Activated CD8-positive, alpha-beta memory T cell treated with anti-CD3 and anti-CD28 coated beads for 4 hours (primary cell): ENCODE measurements around the gene RIN3.
A peak's percentile ranks its signal among the peaks of the same experiment; 100 is the strongest.

Experiments used
- DNase-seq, 2 donors: peaks; one replicate each; pipeline ENCODE4 v3.0.0-alpha.2; 2020; ENCODE audit warnings: low read depth in 2 of 2

The RIN3 gene

DNA sequence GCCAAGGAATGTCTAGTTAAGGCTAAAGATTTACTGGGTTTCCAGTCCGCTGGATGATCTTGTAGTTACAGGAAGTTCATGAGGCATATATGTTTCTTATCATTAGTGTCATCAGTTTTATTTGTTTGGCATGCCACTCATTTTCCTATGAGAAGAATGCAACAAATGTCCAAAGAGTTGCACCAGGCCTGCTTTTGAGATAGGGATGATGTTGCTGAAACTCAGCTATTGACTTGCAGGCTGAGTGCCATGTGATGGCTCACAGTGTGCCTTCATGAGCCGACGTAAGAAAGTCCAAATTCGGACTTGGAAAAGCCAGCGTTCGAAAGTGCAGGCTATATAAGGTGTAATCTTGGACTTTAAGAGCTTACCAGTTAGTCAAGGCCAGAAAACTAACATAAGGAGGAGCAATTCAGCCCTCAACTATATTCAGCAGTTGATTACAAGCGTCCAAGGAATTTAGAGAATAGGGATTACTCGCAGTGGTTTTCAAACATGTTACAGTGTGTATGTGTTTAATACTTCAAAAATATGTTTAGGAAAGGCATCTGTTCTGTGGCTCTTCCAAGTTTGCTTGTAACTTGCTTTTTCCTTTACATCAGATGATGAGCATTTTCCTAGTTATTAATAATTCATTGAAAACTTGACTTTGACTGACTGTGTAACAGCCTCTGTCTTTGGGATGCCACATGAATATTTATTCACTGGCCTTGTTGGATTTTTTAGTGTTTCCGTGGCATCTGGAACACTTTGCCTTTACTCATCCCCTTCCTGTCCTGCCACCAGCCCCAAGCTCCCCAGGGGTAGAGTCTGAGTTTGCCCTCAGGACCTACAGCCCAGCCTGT is 133.6 kb downstream of the RIN3 start:
- no peak for DNase-seq

DNA sequence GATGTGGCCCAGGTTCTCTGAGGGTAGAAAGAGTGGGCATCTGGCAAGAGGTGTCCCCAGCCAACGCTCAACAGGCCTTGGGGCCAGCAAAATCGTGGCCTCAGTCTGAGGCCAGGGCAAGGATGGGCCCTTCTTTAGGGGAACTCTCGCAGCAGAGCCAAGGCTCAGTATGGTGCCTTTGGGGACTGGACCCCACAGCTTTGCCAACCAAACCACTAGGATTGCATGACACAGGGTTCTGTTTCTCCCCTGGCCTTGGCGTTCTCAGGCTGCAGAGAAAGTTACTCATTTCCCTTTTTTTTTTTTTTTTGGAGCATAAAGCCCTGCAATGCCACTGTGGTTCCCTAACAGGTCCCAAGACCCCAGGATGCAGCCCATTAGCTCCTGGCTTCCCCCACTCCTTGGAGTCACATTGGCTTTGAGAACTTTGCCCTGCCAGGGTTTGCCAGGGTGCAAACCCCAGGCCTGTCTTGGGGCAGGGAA is 134.3 kb downstream of the RIN3 start:
- no peak for DNase-seq

DNA sequence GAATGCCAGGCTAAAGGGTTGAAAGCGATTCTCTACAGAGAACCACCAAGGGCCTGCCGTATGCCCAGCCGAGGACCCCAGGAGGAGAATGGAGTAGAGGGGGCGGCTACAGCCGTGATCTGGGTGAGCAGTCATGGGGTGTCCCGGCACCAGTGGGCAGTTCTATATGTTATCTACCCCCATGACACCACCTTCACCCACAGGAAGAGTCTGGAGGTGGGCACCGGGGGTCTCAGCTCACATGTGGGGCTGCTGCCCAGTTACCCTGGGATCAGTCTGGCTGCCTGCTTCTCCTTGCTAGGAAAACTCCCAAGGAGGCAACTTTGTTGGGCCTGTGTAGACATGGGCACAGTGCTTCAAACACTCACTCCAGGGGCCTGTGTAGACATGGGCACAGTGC is 135.5 kb downstream of the RIN3 start:
- no peak for DNase-seq

DNA sequence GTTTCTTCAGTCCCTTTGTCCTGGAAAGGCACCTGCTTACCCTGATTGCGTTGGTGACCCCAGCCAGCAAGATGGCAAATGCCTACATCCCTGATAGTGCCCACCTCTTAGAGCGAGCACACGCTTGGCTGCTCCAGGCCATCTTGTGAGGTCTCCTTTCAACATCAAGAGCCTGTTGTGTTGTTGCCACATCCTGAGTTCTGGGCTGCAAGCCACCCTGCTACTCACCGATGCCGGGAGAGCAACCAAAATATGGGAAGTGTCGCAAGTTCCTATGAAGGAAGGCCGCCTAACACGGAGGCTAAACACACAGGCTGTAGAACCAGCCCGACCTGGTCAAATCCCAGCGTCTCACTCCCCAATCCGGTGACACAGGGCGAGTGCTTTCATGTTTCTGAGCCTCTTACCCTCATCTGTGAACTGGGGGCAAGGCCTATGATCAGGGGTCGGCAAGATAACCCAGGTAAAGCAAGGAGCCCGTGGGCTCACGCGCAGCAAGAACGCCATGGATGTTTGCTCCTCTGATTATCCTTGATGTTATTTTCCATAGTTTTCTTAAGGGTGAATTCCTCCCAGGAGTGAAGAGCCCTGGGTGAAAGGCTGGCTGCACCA is 136.5 kb downstream of the RIN3 start:
- no peak for DNase-seq

DNA sequence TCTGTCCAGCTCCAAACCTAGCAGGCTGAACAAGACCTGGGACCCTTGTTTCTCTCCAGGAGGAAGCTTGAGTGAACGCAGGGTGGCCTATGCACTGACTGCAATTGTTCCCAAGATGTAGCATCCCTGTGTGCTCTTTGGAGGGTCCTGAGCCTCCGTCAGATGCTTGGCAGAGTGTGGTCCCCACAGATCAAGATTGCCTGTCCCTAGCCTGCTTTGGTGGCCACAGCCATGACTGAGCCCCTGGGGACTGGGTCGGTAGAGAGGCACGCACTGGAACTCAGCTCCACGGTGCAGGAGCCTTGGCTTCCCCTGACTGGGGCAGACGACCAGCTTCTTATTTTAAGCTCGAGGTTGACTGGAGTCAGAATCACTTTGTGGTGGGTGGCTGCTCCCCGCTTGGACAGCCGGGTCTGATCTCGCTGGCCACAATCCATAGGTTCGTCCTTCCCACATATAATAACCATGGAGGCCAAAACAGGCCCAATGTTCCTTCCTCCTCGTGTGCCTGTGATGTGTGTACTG is 137.1 kb downstream of the RIN3 start:
- DNase-seq, result no peak

DNA sequence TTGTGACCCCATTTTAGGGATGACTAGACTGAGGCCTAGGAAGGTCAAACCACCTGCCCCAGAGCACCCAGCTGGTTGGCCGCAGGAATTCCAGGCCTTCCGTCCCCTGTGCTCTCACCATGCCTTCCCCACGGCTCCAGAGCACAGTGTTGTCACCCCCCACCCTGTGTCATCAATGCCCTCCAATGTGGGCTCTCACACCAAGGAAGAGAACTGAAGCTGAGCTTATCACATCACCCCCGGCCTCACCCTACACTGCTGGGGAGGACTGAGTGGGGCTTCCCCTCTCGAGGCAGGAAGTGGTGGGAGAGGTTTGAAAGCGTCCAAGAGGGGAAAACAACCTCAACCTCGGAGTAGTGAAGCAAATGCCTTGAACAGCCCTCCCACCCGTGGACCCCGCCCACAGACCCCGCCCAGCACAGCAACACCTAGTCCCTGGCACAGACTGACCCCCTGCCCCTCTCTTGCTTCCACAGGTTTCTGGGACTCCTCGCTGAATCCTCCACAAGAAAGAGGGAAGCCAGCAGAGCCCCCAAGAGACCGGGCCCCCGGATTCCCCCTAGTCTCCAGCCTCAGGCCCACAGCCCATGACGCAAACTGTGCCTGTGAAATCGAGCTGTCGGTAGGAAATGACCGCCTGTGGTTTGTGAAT is 137.7 kb downstream of the RIN3 start:
- peak; percentile 68 to 77 for DNase-seq

DNA sequence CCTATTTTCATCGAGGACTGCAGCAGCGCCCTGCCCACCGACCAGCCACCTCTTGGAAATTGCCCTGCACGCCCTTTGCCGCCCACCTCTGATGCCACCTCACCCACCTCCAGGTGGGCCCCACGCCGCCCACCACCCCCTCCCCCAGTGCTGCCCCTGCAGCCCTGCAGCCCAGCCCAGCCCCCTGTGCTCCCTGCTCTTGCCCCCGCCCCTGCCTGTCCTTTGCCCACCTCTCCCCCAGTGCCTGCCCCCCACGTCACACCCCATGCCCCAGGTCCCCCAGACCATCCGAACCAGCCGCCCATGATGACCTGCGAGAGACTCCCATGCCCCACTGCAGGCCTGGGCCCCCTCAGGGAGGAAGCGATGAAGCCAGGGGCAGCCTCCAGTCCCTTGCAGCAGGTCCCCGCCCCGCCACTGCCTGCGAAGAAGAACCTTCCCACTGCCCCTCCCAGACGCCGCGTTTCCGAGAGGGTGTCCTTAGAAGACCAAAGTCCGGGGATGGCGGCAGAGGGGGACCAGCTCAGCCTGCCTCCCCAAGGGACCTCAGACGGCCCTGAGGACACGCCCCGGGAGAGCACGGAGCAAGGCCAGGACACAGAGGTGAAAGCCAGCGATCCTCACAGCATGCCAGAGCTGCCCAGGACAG is 138.3 kb downstream of the RIN3 start:
- no peak for DNase-seq

DNA sequence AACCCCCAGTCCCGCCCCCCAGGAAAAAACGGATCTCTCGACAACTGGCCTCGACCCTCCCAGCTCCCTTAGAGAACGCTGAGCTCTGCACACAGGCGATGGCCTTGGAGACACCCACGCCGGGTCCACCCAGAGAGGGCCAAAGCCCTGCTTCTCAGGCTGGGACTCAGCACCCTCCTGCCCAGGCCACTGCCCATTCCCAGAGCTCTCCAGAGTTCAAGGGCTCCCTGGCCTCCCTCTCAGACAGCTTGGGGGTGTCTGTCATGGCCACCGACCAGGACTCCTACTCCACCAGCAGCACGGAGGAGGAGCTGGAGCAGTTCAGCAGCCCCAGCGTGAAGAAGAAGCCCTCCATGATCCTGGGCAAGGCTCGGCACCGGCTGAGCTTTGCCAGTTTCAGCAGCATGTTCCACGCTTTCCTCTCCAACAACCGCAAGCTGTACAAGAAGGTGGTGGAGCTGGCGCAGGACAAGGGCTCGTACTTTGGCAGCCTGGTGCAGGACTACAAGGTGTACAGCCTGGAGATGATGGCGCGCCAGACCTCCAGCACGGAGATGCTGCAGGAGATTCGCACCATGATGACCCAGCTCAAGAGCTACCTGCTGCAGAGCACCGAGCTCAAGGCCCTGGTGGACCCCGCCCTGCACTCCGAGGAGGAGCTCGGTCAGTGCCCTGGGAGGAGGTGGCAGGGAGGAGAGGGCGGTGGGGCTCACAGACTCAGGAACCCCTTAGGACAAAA is 139.0 kb downstream of the RIN3 start:
- no peak for DNase-seq

DNA sequence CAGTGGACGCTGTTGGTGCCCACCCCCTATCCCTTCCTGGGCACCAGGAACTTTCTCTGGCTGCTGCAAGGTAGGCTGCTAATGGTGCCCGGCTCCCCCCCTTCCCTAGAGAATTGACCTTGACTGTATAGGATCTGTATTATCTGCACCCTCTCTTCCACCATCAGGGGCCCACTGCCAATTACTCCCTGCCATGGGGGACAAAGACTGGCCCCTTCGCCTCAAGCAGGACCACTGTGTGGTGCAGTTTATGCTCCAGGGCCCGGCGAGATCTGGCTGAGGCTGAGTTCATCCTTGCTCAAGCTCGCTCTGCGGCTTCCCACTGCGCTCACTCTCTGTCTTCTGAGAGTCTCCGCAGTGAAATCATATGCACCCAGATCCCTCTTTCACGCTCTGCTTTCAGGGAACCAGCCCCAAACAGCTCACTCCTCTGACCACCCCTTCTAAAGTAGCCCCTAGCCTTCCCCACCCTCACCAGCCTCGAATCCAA is 139.6 kb downstream of the RIN3 start:
- no peak for DNase-seq

DNA sequence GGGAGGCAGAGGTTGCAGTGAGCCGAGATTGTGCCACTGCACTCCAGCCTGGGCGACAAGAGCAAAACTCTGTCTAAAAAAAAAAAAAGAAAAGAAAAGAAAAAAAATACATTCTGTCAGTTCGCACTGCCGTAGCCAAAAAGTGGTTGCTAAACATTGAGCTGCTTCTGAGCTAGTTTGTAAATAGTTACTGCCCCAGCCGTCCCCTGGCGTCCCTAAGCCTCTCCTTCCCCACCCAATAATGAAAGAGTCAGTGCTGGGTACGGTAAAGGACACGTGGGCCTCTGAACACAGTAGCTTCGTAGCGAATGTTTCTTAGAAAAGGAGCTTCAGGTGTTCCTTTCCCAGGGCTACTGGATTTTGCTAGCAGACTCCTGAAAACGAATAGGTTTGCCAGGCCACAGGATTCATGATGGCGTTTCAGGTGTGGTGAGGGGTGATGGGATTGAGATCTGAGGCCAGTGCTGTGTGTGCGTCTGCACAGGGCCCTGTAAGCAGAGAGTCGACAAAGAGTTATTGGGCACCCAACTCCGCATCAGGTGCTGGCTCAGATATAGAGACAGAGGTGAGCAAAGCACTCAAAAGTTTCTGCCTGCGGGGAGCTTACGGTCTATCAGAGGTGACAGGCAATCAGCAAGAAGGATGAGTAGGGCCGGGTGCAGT is 140.8 kb downstream of the RIN3 start:
- no peak for DNase-seq

DNA sequence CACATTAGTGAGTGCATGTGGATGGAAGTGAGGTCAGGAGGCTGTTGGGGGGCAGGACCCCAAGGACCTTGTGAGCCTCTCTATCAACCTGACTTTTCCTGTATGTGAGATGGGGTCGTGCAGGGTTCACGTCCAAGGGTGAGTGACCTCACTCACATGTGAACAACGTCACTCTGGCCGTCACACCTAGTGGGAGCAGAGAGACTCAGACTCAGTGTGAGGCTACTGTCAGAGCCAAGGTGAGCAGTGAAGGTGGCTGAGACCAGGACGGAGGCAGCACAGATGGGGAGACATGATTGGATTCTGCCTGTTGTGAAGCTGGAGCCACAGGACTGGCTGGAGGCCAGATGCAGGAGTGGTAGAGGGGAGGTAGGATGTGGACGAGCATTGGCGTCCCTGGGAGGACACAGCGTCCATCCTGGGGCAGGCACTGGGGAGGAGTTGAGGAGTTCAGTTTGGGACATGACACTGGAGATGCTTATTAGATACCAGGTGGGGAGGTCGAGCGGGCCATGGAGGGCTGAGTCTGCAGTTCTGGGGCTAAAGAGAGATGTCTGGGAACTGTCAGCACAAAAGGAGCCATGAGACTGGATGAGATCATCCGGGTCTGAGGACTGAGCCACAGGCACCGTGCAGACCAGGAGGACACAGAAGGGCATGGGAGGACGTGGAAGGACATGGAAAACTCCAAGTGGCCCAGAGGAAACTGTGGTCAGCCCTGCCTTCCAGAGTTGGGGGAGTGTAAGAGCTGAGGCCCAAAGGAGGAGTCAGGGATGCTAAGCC is 142.0 kb downstream of the RIN3 start:
- DNase-seq, result no peak

DNA sequence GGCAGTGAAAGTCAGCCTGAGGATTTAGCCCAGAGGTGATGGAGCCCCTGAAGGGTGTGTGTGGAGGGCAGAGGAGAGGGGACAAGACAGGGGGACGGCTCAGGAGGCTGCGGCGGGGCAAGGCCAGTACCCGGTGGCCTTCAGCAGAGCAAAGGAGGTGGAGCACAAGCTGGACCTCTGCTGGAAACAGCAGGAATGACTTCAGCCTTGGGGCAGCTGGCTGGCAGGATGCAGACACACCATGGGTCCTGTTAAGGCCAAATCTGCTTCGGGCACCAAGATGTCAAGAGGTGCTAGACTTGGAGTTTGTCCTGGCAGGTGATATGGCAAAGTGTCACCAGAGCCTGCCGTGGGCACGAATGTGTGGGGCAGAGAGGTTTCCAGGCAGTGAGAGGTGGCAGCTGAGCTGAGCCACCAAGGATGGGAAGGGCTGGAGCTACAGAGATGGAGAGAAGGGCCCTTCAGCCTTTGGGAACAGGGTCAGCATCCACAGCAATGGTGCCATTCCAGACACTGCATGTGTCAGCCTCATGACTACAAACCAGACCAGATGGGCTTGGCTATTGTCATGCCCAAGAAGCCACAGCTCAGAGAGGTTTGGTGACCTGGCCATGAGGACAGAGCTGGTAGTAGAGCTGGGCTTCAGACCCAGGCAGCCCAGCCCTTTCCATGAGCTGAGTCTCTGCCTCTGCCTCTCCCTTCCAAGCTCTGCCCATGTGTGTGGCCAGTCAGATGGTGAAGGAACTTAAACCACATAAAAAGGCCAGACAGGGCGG is 142.9 kb downstream of the RIN3 start:
- DNase-seq, result no peak

DNA sequence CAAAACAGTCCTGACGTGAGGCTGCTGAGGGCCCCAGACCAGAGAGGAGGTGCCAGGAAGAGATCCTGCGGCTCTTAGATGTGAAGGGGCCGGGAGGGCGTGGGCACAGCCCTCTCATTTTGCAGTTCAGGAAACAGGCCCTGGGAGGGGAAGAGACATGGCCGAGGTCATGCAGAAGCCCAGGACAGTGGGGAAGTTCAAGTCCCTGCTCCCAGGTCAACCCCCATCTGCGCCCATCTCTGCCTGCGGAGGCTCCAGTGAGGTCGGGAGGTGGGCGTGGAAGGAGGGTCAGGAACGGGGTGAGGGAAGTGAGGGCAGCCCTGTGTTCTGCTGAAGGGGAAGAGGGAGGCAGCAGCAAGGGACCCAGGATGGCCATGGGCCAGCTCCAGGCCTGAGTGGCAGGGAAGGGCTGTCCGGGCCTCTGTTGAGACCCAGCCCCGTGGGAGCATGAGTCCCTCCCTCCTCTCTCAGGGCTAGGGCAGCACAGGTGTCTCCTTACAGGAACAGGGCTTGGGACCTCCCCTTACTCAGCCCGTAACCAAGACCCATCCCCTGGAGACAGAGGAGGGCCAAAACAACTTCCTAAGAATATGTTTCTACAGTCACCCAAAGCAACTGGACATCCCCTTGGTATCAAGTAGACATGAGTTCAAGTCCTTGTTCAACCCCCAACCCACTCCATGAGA is 144.0 kb downstream of the RIN3 start:
- DNase-seq, result no peak

DNA sequence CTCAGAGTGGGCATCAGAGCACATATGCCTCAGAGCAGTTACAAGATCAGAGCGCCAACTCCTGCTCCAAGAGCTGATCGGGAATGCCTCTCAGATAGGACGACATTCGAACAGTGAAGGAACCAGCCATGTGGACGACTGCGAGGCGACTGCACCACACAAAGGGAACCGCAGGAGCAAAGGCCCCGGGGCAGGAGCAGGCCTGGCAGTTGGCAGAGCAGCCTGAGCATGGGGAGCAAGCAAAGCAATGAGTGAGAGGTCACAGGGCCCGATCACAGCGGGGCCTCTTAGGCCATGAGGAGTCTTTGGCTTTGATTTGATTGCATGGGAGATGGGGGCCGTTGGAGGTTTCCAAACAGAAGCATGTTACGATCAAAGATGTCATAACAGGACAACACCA is 144.6 kb downstream of the RIN3 start:
- DNase-seq, result no peak

DNA sequence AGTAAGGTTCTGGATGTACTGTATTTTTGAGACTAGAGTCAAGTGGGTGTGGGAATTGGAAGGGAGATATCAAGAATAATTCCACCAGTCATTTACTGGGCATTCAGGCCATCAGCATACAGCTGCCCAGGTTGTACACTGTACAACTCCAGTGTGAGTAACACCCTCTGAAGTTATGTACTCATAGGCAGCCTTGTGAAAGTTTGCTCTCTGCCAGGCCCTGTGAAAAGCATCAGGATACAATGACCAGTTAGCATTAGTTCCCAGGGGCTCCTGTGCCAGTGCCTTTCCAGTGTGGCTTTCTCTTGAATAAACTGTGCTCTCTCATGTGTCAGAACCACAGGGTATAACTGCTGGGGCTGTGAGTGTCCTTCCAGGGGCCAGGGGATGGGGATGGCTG is 145.1 kb downstream of the RIN3 start:
- DNase-seq, result no peak

DNA sequence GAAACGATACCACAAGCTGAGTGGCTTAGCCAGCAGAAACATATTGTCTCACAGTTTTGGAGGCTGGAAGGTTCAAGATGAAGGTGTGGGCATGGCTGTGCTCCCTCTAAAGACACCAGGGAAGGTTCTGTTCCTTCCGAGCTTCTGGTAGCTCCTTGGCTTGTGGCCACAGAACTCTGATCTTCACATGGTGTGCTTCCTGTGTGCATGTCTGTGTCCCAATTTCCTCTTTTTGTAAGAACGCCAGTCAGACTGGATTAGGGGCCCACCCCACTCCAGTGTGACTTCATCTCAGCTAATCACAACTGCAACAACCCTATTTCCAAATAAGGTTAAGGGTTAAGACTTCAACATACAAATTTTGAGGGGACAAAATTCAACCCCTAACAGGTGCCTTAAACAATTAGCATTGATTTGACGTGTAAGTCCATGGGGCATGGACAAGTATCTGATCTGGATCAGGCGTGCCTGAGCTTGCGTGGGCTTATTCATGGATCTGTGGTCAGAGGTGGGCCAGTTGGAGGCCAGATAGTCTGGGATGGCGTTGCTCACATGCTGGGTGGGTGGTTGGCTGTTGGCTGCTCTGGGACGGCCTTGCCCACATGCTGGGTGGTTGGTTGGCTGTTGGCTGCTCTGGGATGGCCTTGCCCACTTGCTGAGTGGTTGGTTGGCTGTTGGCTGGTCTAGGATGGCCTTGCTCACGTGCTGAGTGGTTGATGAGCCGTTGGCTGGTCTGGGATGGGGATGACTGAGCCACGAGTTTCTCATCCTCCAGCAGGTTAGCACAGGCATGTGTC is 146.4 kb downstream of the RIN3 start:
- no peak for DNase-seq

DNA sequence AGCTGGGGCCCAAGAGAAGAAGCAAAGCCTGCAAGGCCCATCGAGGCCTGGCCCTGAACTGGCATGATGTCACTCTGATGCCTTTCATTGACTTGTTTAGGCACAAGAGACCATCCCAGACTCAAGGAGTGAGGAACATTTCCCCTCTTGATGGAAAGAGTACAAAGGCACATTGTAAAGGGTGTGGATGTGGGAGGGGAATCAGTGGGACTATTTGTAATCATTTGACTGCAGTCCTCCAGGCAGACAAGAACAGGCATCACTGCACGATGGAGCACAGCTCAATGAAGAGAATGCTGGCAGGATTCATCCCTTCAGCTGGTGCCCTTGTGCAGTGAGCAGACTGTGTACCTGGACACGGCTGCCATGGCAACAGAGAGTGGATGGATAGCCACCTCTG is 147.0 kb downstream of the RIN3 start:
- no peak for DNase-seq

DNA sequence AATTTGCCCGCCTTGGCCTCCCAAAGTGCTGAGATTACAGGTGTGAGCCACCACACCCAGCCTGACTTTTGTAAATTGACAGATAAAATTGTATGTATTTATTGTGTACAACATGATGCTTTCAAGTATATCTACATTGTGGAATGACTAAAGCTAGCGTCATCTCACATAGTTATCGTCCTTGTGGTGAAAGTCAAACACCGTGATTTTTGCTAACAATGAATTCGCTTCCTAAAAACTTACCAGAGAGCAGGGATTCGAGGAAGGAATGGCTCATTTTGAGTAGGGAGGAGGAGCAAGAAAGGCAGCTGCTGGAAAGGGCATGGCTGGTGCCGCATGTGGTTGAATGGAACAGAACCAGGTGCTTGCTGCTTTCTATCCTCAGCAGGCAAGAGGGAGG is 149.5 kb downstream of the RIN3 start:
- no peak for DNase-seq
